ENCODE measurements around the gene TTC17. TPM values are rescaled to one million over a fixed set of nuclear protein-coding genes. Genes with fewer than 3 reads are reported as not detected.

Gene TTC17
- total and polyA plus RNA-seq, 2 of the 8 experiments (the other 6 are each of a cell fraction or from before 2014, with no cell fraction given): 65.1 to 80.1 TPM

DNA sequence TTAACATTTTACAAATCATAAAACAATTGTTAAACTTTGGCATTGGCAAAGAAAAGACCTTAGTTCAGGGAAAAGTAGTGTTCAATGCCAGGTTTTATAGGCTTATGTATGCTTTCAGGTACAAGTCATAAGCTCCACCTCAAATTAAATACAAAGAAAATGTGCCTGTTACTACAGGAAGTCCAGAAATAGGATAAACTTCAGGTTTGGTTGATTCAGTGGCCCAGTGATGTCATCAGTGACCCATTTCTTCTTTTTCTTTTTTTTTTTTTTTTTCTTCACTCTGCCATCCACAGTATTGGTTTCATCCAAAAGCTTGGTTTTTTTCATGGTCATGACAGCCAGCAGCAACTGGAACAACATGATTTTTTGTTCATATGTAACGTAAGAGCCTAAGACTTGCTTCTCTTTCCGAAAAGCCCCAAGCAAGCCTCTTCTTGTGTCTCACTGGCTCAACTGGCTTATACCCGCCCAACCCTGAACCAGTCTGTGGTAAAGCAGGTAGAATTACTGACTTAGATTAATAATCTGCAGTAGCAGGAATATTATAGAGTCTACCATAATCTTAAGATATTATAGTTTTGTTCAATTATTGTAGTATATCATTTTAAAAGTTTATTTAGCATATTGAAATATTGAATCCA, 46.2 kb downstream of the TTC17 start:
- Histone ChIP-seq H3K4ac (replicated peaks; ENCODE audit: insufficient read length, low read depth, low read length) (no peak overlapping the region), H3K79me1 (ENCODE audit: low read depth, low read length) (no peaks in the 10 kb centered on the region; the same call in 1 of the 2 replicates), H3K27me3 (replicated peaks in 1 of 4; ENCODE audit: control insufficient read depth in 3 of 4, extremely low read depth in 1 of 4, insufficient read depth in 3 of 4, low read length in 3 of 4) (no peaks in the 10 kb centered on the region), H2BK15ac (ENCODE audit: low read length) (no peak overlapping the region), H2BK20ac (ENCODE audit: low read length) (no peak overlapping the region), H2BK120ac (replicated peaks; ENCODE audit: low read depth, low read length) (no peak overlapping the region), H3K4me3 (ENCODE audit: extremely low read depth in 1 of 4, insufficient read depth in 2 of 4, low read depth in 3 of 4, low read length in 4 of 4) (no peak overlapping the region), H4K8ac (ENCODE audit: extremely low read depth, insufficient read depth, low read length) (no peak overlapping the region), H3K9ac (replicated peaks in 1 of 4; ENCODE audit: extremely low read depth in 1 of 4, low read depth in 3 of 4, low read length in 3 of 4) (no peak overlapping the region), H3K56ac (replicated peaks; ENCODE audit: insufficient read length, low read depth, low read length) (no peak overlapping the region), H2AK5ac (ENCODE audit: low read depth, low read length) (no peak overlapping the region), H4K91ac (replicated peaks; ENCODE audit: insufficient read length, low read length) (no peak overlapping the region), H3K23ac (ENCODE audit: insufficient read length) (no peak overlapping the region), H3K36me3 (ENCODE audit: control insufficient read depth in 2 of 4, insufficient read depth in 4 of 4, low read length in 3 of 4) (peaks cover 14 to 79% (median 42%) of the 10 kb centered on the region in 4 experiments), H2AFZ (ENCODE audit: low read length) (no peak overlapping the region), H2BK5ac (ENCODE audit: low read depth, low read length) (no peak overlapping the region), H4K20me1 (replicated peaks in 1 of 2; ENCODE audit: control insufficient read depth in 1 of 2, insufficient read depth in 2 of 2, low read length in 2 of 2) (no peaks in the 10 kb centered on the region), H3K79me2 (ENCODE audit: control insufficient read depth in 1 of 2, insufficient read depth in 2 of 2, low read length in 2 of 2) (no peaks in the 10 kb centered on the region), H2BK12ac (ENCODE audit: low read depth, low read length) (no peak overlapping the region), H3K9me3 (ENCODE audit: insufficient read depth in 2 of 2, low read depth in 1 of 2, low read length in 1 of 2) (no peaks in the 10 kb centered on the region), H3K23me2 (ENCODE audit: low read depth, low read length) (no peaks in the 10 kb centered on the region), H3K4me2 (ENCODE audit: insufficient read depth in 1 of 2, low read depth in 2 of 2, low read length in 2 of 2) (no peak overlapping the region), H3K27ac (ENCODE audit: low read depth, low read length) (no peak overlapping the region), H3K14ac (ENCODE audit: insufficient read length) (no peak overlapping the region), H3K18ac (ENCODE audit: extremely low read depth, low read length) (no peak overlapping the region), H3K4me1 (replicated peaks in 1 of 4; ENCODE audit: control insufficient read depth in 3 of 4, insufficient read depth in 4 of 4, low read length in 3 of 4) (peaks cover 0 to 1% (median 0%) of the 10 kb centered on the region in 4 experiments; a peak in 1 of 7 replicates), H4K5ac (ENCODE audit: insufficient read length, low read depth, low read length) (no peak overlapping the region)
- ChIA-PET CTCF (ENCODE audit: partially characterized antibody) (interaction anchor here (1.1 kb wide), 1 partner anchor 9 kb away, joined by 4 read pairs; no protein-coding TSS in a partner anchor), POLR2A (ENCODE audit: partially characterized antibody) (no interaction called here)
- 87% methylated on average over 3 of the region's 3 CpGs; no CpG with 5 or more reads in 1 of the 2 experiments for WGBS, 2 experiments (ENCODE audit: extremely low coverage in 1 of 2, insufficient coverage in 1 of 2, insufficient read length in 1 of 2, insufficient replicate concordance in 2 of 2, low coverage in 1 of 2, low lambda C conversion rate in 2 of 2, missing lambda C conversion rate in 1 of 2)
- DNase-seq (ENCODE audit: low read depth in 1 of 2, low spot score in 2 of 2) (no peak), FAIRE-seq (no peak)
- TF ChIP-seq ASH2L (IDR thresholded peaks at IDR 0.05; ENCODE audit: low read length) (no peak), SP4 (IDR thresholded peaks at IDR 0.05; ENCODE audit: low read length) (no peak), RFX5 (IDR thresholded peaks at IDR 0.05; ENCODE audit: borderline replicate concordance, low read depth, low read length) (no peak), BACH1 (IDR thresholded peaks at IDR 0.05; ENCODE audit: low read length) (no peak), NANOG (IDR thresholded peaks at IDR 0.05; ENCODE audit: insufficient read depth, low read depth, low read length, poor library complexity, severe bottlenecking) (no peak), CHD1 (IDR thresholded peaks at IDR 0.05; ENCODE audit: low read depth, low read length) (no peak), RXRA (IDR thresholded peaks at IDR 0.05; ENCODE audit: insufficient read depth, low read depth, low read length) (no peak), RAD21 (IDR thresholded peaks at IDR 0.05 in 1 of 2, conservative IDR thresholded peaks at IDR 0.05 in 1 of 2; ENCODE audit: low read depth in 2 of 2, low read length in 2 of 2) (no peak), TCF12 (IDR thresholded peaks at IDR 0.05; ENCODE audit: low read depth, low read length) (no peak), HDAC2 (IDR thresholded peaks at IDR 0.05; ENCODE audit: borderline replicate concordance in 1 of 2, low read depth in 2 of 2, low read length in 2 of 2) (no peak), CTBP2 (IDR thresholded peaks at IDR 0.05; ENCODE audit: borderline replicate concordance, insufficient read depth, insufficient read length, low read length) (no peak)
- TF ChIP-seq, protein P1, sequence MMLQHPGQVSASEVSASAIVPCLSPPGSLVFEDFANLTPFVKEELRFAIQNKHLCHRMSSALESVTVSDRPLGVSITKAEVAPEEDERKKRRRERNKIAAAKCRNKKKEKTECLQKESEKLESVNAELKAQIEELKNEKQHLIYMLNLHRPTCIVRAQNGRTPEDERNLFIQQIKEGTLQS (IDR thresholded peaks at IDR 0.05; ENCODE audit: insufficient read depth, low read depth, low read length): no peak

All from H1 (cell line).